Activated naive CD4-positive, alpha-beta T cell treated with anti-CD3 and anti-CD28 coated beads, Interleukin-2, amount 10 ng/mL, durations not matched to agents 7 days and 5 days (primary cell): Measurements from ENCODE around the gene CRIP3.
"Not testable (repeated sequence)": the region's sequence is repeated elsewhere in the genome, so short reads cannot be mapped to it uniquely, and the experiment has no call there.

Source experiments
- CTCF ChIA-PET: fragments of 350-600 bp; sonication (Branson Sonifier 250); formaldehyde crosslinking; loops from one replicate; lab custom pipeline; 2021; ENCODE audit warnings: antibody characterized with exemption; lab: Charles Lee
- DNase-seq: peaks from one replicate; pipeline ENCODE4 v3.0.0-alpha.2; 2020
- H3K27ac Mint-ChIP-seq: one replicate; pipeline ENCODE4 v1.8.0; 2021; ENCODE audit warnings: mild to moderate bottlenecking, moderate library complexity, mixed read lengths
- H3K27me3 Mint-ChIP-seq: one replicate; pipeline ENCODE4 v1.8.0; 2021; ENCODE audit warnings: mild to moderate bottlenecking, mixed read lengths
- H3K36me3 Mint-ChIP-seq: one replicate; pipeline ENCODE4 v1.8.0; 2021; ENCODE audit warnings: mixed read lengths
- H3K4me1 Mint-ChIP-seq: one replicate; pipeline ENCODE4 v1.8.0; 2021; ENCODE audit warnings: mixed read lengths
- H3K4me3 Mint-ChIP-seq: one replicate; pipeline ENCODE4 v1.8.0; 2021; ENCODE audit warnings: mild to moderate bottlenecking, moderate library complexity, mixed read lengths
- H3K9me3 Mint-ChIP-seq: one replicate; pipeline ENCODE4 v1.8.0; 2021; ENCODE audit warnings: mixed read lengths

Gene CRIP3

GRCh38 chr6:43325876-43326275, 17.2 kb upstream of the CRIP3 start:
- DNase-seq: no peak
- Mint-ChIP-seq H3K4me3 (no peak overlapping the region), H3K27me3 (no peaks in the 10 kb centered on the region), H3K27ac (no peak overlapping the region), H3K4me1 (no peaks in the 10 kb centered on the region), H3K9me3 (no peaks in the 10 kb centered on the region), H3K36me3 (no peaks in the 10 kb centered on the region)
- CTCF ChIA-PET: no interaction called here

GRCh38 chr6:43318011-43318410, 9.4 kb upstream of the CRIP3 start:
- H3K36me3 Mint-ChIP-seq: no peaks in the 10 kb centered on the region
- no peaks in the 10 kb centered on the region for H3K9me3 Mint-ChIP-seq
- no peak overlapping the region for H3K27ac Mint-ChIP-seq
- DNase-seq: no peak
- no peak overlapping the region for H3K4me3 Mint-ChIP-seq
- no peaks in the 10 kb centered on the region for H3K4me1 Mint-ChIP-seq
- peaks cover 4% of the 10 kb centered on the region for H3K27me3 Mint-ChIP-seq
- CTCF ChIA-PET: interaction anchor here (0.8 to 2.3 kb wide), 3 partner anchors 10 to 44 kb away, joined by 3 to 7 read pairs (median 4); partner anchors contain the start of gene CRIP3

DNA sequence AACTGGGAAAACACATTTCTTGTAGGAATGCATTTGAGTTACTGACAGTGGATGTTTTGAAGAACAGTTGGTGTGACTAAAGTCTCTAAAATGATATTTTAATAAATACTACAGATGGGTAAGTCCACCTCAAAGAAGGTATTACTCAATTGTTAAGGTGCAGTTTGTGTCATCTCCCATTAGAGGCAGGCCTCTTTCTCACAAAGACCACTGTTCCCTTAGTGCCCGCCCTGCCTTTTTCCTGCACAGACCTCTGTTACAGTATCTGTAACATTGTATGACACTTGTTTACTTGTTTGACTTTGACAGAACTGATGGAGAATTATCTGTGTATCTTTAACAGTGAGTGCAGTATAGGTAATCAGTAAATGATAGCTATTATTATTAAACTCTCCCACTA, 5.2 kb upstream of the CRIP3 start:
- peaks cover 6% of the 10 kb centered on the region for H3K4me1 Mint-ChIP-seq
- H3K4me3 Mint-ChIP-seq: no peak overlapping the region
- DNase-seq: no peak
- no peak overlapping the region for H3K27ac Mint-ChIP-seq
- CTCF ChIA-PET: no interaction called here
- no peaks in the 10 kb centered on the region for H3K9me3 Mint-ChIP-seq
- no peaks in the 10 kb centered on the region for H3K36me3 Mint-ChIP-seq
- H3K27me3 Mint-ChIP-seq: peaks cover 21% of the 10 kb centered on the region

- CTCF ChIA-PET: no interaction called here
- DNase-seq: no peak
- Mint-ChIP-seq H3K4me3 (no peak overlapping the region), H3K4me1 (peaks cover 13% of the 10 kb centered on the region), H3K27ac (no peak overlapping the region), H3K36me3 (no peaks in the 10 kb centered on the region), H3K9me3 (no peaks in the 10 kb centered on the region), H3K27me3 (peaks cover 41% of the 10 kb centered on the region)
Measured at GRCh38 chr6:43311666-43312065, 3.0 kb upstream of the CRIP3 start.

- CTCF ChIA-PET: no interaction called here
- H3K9me3 Mint-ChIP-seq: no peaks in the 10 kb centered on the region
- no peaks in the 10 kb centered on the region for H3K36me3 Mint-ChIP-seq
- H3K27ac Mint-ChIP-seq: no peak overlapping the region
- H3K27me3 Mint-ChIP-seq: peaks cover 44% of the 10 kb centered on the region
- peaks cover 13% of the 10 kb centered on the region for H3K4me1 Mint-ChIP-seq
- no peak for DNase-seq
- no peak overlapping the region for H3K4me3 Mint-ChIP-seq
Measured at GRCh38 chr6:43310624-43311023, 2.0 kb upstream of the CRIP3 start.

DNA sequence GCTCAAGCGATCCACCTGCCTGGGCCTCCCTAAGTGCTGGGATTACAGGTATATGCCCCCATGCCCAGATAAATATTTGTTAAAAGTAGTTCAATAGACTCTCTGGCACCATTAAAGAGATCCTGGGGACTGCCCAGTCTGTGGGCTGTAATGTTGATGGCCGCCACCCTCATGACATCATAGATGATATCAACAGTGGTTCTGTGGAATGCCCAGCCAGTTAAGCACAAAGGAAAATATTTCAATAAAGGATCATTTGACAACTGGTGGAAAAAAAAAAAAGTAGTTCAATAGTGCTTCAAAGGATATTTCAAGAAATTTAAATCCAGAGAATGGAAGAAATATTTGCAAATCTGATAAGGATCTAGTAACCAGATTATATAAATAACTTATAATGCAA, 1.5 kb upstream of the CRIP3 start:
- no peak overlapping the region for H3K4me3 Mint-ChIP-seq
- no peaks in the 10 kb centered on the region for H3K36me3 Mint-ChIP-seq
- H3K9me3 Mint-ChIP-seq: no peaks in the 10 kb centered on the region
- CTCF ChIA-PET: interaction anchor here (2.1 to 2.6 kb wide), 2 partner anchors 41 to 197 kb away, joined by 4 to 11 read pairs; no protein-coding TSS in a partner anchor
- H3K27ac Mint-ChIP-seq: no peak overlapping the region
- peaks cover 44% of the 10 kb centered on the region for H3K27me3 Mint-ChIP-seq
- DNase-seq: no peak
- H3K4me1 Mint-ChIP-seq: peaks cover 13% of the 10 kb centered on the region

DNA sequence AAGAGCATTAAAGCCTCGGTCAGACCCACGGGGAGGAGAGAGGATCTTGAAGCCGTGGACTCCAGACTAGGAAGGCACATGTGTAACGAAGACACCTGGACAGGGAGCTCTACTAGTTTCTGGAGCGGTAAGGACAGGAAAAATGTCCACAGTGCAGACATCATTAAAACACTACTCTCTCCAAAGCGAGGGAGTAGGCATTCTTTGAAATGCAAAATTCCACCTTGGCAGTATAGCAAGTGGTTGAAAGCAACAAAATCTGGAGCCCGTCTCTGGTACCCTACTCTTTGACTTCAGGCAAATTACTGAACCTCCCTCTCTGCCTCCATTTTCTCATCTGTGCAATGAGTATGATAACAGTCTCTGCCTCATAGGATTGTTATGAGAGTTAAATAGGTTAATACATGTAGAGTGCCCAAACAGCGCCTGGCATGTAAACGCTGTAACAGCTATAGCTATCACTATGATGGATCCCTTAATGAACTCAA, 408 bp upstream of the CRIP3 start:
- Mint-ChIP-seq H3K27ac (no peak overlapping the region), H3K9me3 (no peaks in the 10 kb centered on the region), H3K36me3 (no peaks in the 10 kb centered on the region), H3K27me3 (peaks cover 44% of the 10 kb centered on the region), H3K4me3 (peak overlapping the region; percentile 67), H3K4me1 (peaks cover 13% of the 10 kb centered on the region)
- CTCF ChIA-PET: interaction anchor here (0.7 to 2.7 kb wide), 15 partner anchors 9 to 198 kb away, joined by 3 to 22 read pairs (median 4); partner anchors contain the start of genes ABCC10 and SLC22A7
- DNase-seq: no peak

DNA sequence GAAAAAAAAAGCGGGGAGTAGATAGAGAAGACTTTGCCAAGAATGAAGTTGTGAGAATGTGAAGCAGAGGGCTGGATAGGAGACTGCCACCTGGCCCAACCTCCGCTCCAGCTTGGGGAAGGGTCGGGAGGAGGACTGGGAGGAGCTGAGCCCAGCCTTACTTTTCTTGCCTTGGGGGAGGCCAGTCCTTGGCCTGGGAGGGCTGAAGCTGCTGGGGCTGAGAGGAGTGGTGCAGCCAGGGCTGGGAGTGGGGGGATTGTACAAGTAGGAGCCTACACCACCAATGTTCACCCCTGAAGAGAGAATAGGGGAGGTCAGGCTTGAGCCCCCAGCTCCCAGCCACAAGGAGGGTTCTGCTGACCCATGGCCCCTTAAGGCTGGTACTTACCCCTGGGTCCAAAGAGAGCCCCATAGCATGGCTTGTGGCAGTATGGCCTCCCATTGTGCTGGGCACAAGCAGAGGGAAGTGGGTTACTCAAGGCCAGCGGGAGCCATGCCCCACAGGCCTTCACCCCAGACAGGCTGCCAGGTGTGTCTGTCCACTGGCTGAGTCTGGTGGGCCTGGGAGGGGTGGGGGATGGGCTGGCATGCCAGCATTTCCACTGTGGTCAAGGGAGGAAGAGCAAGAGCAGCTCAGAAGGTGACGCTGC, 1.1 kb downstream of the CRIP3 start:
- Mint-ChIP-seq H3K4me3 (no peak overlapping the region), H3K27me3 (peaks cover 47% of the 10 kb centered on the region), H3K36me3 (no peaks in the 10 kb centered on the region), H3K27ac (no peak overlapping the region), H3K4me1 (peaks cover 13% of the 10 kb centered on the region), H3K9me3 (no peaks in the 10 kb centered on the region)
- CTCF ChIA-PET: interaction anchor here (0.6 to 2.7 kb wide), 12 partner anchors 10 to 200 kb away, joined by 3 to 22 read pairs (median 4); partner anchors contain the start of gene SLC22A7
- DNase-seq: no peak

DNA sequence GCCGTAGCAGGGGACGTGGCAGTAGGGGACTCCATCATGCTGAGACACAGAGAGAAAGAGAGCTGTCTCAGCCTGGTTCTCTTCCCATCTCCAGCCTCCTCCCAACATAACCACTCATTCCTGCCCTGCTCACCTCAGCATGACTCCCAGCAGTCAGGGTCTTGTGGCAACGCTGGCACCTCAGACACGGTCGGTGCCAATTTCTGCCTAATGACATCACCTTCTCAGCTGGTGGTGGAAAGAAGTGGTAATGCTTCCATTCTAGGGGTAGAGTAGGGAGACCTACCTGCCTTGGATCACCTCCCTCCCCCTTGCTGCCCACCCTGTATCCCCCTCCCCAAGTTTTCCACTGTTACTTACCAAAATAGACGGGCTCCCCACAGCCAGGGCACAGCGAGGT, 2.5 kb downstream of the CRIP3 start:
- CTCF ChIA-PET: interaction anchor here (1.6 kb wide), 1 partner anchor 200 kb away, joined by 3 read pairs; no protein-coding TSS in a partner anchor
- Mint-ChIP-seq H3K27me3 (peaks cover 56% of the 10 kb centered on the region), H3K4me3 (no peak overlapping the region), H3K36me3 (no peaks in the 10 kb centered on the region), H3K27ac (no peak overlapping the region), H3K4me1 (peaks cover 13% of the 10 kb centered on the region), H3K9me3 (no peaks in the 10 kb centered on the region)
- DNase-seq: no peak

DNA sequence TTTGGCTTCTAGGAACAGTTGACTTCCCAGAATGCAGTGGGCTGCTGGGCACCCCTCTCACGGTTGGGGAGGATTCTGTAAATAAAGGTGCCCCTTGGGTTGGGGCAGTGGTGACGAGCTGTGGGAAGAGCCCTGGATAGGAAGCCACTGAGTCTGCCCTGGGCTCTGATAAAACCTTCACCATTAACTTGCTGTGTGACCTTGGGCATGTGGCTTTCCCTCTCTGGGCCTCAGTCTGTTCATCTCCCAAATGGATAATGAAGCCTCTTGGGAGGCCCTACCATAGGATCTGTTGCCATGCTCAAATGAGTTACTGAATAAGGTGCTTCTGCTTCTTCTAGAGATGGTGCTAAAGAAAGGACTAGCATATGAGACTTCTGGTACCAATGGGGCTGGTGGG, 3.7 kb downstream of the CRIP3 start:
- no peaks in the 10 kb centered on the region for H3K9me3 Mint-ChIP-seq
- DNase-seq: no peak
- H3K4me3 Mint-ChIP-seq: no peak overlapping the region
- no peaks in the 10 kb centered on the region for H3K36me3 Mint-ChIP-seq
- peaks cover 13% of the 10 kb centered on the region for H3K4me1 Mint-ChIP-seq
- H3K27me3 Mint-ChIP-seq: peaks cover 62% of the 10 kb centered on the region
- CTCF ChIA-PET: no interaction called here
- H3K27ac Mint-ChIP-seq: no peak overlapping the region

DNA sequence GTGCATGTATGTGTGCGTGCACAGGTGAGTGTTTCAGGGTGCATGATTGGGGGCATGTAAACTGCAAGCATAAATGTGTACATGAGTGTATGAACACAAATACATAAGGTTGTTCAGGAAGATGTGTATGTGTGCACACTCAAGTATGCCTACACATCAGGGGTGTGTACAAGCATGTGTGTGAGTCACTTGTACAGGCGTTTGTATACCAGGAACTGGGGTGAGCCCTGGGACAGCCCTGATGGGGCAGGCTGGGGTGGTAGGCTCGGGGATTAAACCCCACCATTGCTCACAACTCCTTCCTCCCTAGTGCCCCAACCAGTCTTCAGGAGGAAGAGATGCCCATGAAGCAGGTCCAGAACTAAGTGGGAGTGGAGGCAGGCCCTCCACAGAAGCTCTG, 4.3 kb downstream of the CRIP3 start:
- H3K36me3 Mint-ChIP-seq: no peaks in the 10 kb centered on the region

DNA sequence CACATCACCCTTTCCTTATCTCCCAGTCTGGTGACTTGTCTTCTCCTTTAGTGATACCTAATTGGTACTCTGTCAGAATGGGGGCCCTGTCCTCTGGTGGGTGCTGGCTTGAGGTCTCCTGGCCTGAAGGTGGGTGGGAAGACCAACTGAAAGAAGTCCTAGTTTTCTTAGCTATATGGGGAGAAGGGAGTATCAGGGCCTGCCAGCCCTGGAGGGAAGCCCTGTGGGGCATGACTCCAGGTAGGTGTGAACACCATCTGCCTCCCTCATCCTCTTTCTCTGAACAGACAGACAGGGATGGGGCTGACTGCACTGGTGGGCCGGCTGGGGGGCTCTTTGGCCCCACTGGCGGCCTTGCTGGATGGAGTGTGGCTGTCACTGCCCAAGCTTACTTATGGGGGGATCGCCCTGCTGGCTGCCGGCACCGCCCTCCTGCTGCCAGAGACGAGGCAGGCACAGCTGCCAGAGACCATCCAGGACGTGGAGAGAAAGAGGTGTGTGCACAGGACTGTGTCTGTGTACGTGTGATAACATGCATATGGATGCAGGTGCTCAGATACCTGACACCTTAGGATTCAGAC, 4.8 kb downstream of the CRIP3 start:
- Mint-ChIP-seq H3K4me3 (no peak overlapping the region), H3K36me3 (no peaks in the 10 kb centered on the region), H3K27me3 (peaks cover 65% of the 10 kb centered on the region), H3K9me3 (no peaks in the 10 kb centered on the region), H3K27ac (no peak overlapping the region), H3K4me1 (peaks cover 7% of the 10 kb centered on the region)
- no peak for DNase-seq
- CTCF ChIA-PET: no interaction called here

More for the DNA sequence above, 4.3 kb downstream of the CRIP3 start:
- DNase-seq: no peak
- Mint-ChIP-seq H3K9me3 (no peaks in the 10 kb centered on the region), H3K27me3 (peaks cover 64% of the 10 kb centered on the region), H3K4me3 (no peak overlapping the region), H3K27ac (no peak overlapping the region), H3K4me1 (peaks cover 12% of the 10 kb centered on the region)
- CTCF ChIA-PET: no interaction called here

DNA sequence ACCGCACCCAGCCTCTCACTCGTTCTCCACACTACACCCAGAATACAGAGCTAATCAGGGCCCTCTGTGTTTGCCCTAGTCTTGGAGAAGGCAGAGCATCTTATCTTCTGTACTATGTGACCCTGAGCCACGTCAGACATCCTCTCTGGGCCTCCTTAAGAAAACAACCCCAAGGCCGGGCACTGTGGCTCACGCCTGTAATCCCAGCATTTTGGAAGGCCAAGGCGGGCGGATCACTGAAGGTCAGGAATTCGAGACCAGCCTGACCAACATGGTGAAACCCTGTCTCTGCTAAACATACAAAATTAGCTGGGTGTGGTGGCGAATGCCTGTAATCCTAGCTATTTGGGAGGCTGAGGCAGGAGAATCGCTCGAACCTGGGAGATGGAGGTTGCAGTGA, 5.6 kb downstream of the CRIP3 start:
- H3K4me3 Mint-ChIP-seq, H3K27ac Mint-ChIP-seq, H3K9me3 Mint-ChIP-seq, H3K4me1 Mint-ChIP-seq, DNase-seq, H3K36me3 Mint-ChIP-seq: not testable (repeated sequence)
- H3K27me3 Mint-ChIP-seq: peaks cover 63% of the 10 kb centered on the region
- CTCF ChIA-PET: interaction anchor here (1.0 kb wide), 1 partner anchor 58 kb away, joined by 3 read pairs; no protein-coding TSS in a partner anchor

DNA sequence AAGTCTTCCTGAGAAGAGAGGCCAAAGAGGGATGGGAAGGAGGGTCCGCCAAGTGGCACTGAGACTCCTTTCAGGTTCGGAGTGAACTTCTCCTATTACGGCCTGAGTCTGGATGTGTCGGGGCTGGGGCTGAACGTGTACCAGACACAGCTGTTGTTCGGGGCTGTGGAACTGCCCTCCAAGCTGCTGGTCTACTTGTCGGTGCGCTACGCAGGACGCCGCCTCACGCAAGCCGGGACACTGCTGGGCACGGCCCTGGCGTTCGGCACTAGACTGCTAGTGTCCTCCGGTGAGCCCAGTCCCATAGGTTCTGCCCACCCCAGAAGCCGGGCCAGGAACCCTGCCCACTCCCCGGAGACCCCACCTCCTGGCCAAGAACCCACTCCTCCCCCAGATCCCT, 6.5 kb downstream of the CRIP3 start:
- no peaks in the 10 kb centered on the region for H3K9me3 Mint-ChIP-seq
- no peaks in the 10 kb centered on the region for H3K36me3 Mint-ChIP-seq
- no peaks in the 10 kb centered on the region for H3K4me1 Mint-ChIP-seq
- CTCF ChIA-PET: interaction anchor here (1.0 kb wide), 1 partner anchor 59 kb away, joined by 3 read pairs; no protein-coding TSS in a partner anchor
- H3K4me3 Mint-ChIP-seq: no peak overlapping the region
- H3K27ac Mint-ChIP-seq: no peak overlapping the region
- H3K27me3 Mint-ChIP-seq: peaks cover 61% of the 10 kb centered on the region
- DNase-seq: no peak
